GM23248 (cell line): ENCODE results near the gene RAPGEF3.

Source experiments
- EZH2 ChIP-seq: fragments of 200-600 bp; sonication (generic); IDR thresholded peaks from 2 replicates; pipeline ENCODE4 v1.6.1; 2018; ENCODE audit warnings: antibody characterized with exemption, mild to moderate bottlenecking; ENCODE audit not compliant: insufficient read depth, poor library complexity, severe bottlenecking
- EZH2phosphoT487 ChIP-seq: fragments of 200-600 bp; sonication (generic); IDR thresholded peaks from 2 replicates; pipeline ENCODE4 v1.6.1; 2018; ENCODE audit warnings: antibody characterized with exemption, moderate library complexity, mild to moderate bottlenecking, low read depth; ENCODE audit not compliant: insufficient read depth

DNA sequence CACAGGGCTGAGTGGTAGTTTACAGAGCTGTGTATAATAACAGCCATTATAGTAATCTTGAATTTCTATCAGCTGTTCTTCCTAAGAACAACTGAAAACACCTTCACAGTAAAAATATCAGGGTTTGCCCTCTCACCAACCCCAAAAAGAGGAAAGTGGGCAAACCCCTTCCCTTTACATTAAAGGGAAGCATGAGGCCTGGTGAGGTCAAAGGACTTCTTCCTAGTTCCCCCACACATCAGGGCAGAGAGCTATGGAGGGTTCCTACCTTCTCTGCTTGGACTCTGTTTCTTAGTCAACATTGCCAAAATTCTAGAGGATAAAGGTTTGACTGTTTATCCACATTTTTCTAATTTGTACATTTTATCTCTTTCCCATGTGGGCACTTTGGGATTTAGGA lies 48.4 kb downstream of the RAPGEF3 start:
- no peak for TF ChIP-seq EZH2
- TF ChIP-seq EZH2phosphoT487: no peak
